ENCODE data around the gene LMNTD2.

GRCh38 chr11:567011-567628 is 6.6 kb upstream of the LMNTD2 start:
- no peak for TF ChIP-seq POLR2A (IDR thresholded peaks at IDR 0.05)
- TF ChIP-seq CTCF (IDR thresholded peaks at IDR 0.05 in 8 of 11, conservative IDR thresholded peaks at IDR 0.05 in 3 of 11), result no peak

All from spleen (tissue), 7 donors.